ENCODE results near the gene DNAJB6. TPM values are rescaled to one million over a fixed set of nuclear protein-coding genes. Genes with fewer than 3 reads are reported as not detected.

Gene DNAJB6
- total RNA-seq, 2 experiments from 2014 or later: 56.4 to 65.9 TPM

DNA sequence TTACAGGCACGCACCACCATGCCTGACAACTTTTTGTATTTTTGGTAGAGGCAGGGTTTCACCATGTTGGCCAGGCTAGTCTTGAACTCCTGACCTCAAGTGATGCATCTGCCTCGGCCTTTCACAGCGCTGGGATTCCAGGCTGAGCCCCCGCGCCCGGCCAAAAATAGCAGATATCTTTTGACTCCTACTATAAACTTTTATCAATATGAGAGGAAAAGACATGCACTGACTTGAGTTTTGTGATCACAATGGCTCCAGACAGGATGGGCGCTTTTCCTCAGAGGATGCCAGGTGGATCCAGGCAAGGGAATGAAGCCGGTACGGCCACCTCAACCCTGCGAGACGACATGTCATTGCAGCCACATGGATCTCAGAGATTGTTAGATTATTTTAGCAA, 123.9 kb downstream of the DNAJB6 start:
- H3K36me3 ChIP-seq (ENCODE audit: insufficient read depth, low read length): no peaks in the 10 kb centered on the region
- no peak for TF ChIP-seq EZH2phosphoT487 (IDR thresholded peaks at IDR 0.05; ENCODE audit: borderline replicate concordance, low read depth, low read length)
- TF ChIP-seq, protein P1, sequence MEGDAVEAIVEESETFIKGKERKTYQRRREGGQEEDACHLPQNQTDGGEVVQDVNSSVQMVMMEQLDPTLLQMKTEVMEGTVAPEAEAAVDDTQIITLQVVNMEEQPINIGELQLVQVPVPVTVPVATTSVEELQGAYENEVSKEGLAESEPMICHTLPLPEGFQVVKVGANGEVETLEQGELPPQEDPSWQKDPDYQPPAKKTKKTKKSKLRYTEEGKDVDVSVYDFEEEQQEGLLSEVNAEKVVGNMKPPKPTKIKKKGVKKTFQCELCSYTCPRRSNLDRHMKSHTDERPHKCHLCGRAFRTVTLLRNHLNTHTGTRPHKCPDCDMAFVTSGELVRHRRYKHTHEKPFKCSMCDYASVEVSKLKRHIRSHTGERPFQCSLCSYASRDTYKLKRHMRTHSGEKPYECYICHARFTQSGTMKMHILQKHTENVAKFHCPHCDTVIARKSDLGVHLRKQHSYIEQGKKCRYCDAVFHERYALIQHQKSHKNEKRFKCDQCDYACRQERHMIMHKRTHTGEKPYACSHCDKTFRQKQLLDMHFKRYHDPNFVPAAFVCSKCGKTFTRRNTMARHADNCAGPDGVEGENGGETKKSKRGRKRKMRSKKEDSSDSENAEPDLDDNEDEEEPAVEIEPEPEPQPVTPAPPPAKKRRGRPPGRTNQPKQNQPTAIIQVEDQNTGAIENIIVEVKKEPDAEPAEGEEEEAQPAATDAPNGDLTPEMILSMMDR (conservative IDR thresholded peaks at IDR 0.05; ENCODE audit: low read length): no peak
- H3K4me1 ChIP-seq (ENCODE audit: insufficient read depth, low read length, poor library complexity, severe bottlenecking): no peaks in the 10 kb centered on the region
- intact Hi-C loops (cut with micrococcal nuclease; ENCODE audit: unreplicated experiment): no loop called here
- H3K4me3 ChIP-seq (ENCODE audit: low read depth, low read length, poor library complexity, severe bottlenecking): no peak overlapping the region
- H4K20me1 ChIP-seq (ENCODE audit: insufficient read depth, low read length): no peaks in the 10 kb centered on the region
- no peaks in the 10 kb centered on the region for H3K9me2 ChIP-seq (ENCODE audit: insufficient read depth, low read length)
- ChIA-PET POLR2A (no interaction called here), CTCF (ENCODE audit: unreplicated experiment) (no interaction called here)
- no peaks in the 10 kb centered on the region for H3K9me3 ChIP-seq (ENCODE audit: low read length)
- H3K27ac ChIP-seq (ENCODE audit: low read depth, low read length, poor library complexity, severe bottlenecking): no peak overlapping the region
- no TSS peak for BruUV-seq (replicated peaks)
- no peak overlapping the region for H2AFZ ChIP-seq (ENCODE audit: low read length)
- no peak for DNase-seq (ENCODE audit: low spot score)
- no peaks in the 10 kb centered on the region for H3K79me2 ChIP-seq (ENCODE audit: insufficient read depth, low read depth, low read length)
- no peak overlapping the region for H3K4me2 ChIP-seq (ENCODE audit: low read length)

DNA sequence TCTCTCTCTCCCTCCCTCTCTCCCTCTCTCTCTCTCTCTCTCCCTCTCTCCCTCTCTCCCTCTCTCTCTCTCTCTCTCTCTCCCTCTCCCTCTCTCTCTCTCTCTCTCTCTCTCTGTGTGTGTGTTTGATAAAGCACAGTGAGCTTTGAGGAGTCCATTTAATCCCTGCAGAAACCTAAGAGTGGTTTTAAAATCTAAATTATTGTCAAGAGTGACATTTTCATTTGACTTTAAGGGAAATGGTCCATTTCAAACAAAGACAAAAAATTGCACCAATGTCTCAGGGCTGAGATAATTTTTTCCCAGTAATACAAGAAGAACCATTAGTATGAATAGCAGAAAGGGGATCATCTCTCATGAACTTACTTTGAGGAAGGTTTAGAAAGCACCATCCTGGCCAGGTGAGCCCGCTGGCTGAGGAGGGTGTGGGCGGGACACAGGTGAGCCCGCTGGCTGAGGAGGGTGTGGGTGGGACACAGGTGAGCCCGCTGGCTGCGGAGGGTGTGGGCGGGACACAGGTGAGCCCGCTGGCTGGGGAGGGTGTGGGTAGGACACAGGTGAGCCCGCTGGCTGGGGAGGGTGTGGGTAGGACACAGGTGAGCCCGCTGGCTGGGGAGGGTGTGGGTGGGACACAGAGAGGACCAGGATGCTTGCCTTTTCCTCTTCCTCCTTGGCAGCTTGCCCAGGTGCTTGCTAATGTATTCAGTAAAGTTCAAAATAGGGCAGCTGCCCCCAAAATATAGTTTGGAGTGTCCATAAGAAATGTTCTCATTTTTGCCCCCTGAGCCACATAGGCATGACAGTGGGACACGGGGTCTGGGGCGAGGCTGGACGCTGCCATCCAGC, 125.0 kb downstream of the DNAJB6 start:
- DNase-seq (ENCODE audit: low spot score): no peak
- TF ChIP-seq, protein P1 (conservative IDR thresholded peaks at IDR 0.05; ENCODE audit: low read length): no peak
- TF ChIP-seq EZH2phosphoT487 (IDR thresholded peaks at IDR 0.05; ENCODE audit: borderline replicate concordance, low read depth, low read length): no peak

GRCh38 chr7:157462419-157462771, 125.6 kb downstream of the DNAJB6 start:
- Histone ChIP-seq H3K9me3 (ENCODE audit: low read length) (no peaks in the 10 kb centered on the region), H3K4me1 (ENCODE audit: insufficient read depth, low read length, poor library complexity, severe bottlenecking) (no peaks in the 10 kb centered on the region), H3K4me3 (ENCODE audit: low read depth, low read length, poor library complexity, severe bottlenecking) (no peak overlapping the region), H3K9me2 (ENCODE audit: insufficient read depth, low read length) (no peaks in the 10 kb centered on the region), H3K79me2 (ENCODE audit: insufficient read depth, low read depth, low read length) (no peaks in the 10 kb centered on the region), H3K27ac (ENCODE audit: low read depth, low read length, poor library complexity, severe bottlenecking) (no peak overlapping the region), H4K20me1 (ENCODE audit: insufficient read depth, low read length) (no peaks in the 10 kb centered on the region), H2AFZ (ENCODE audit: low read length) (no peak overlapping the region), H3K36me3 (ENCODE audit: insufficient read depth, low read length) (no peaks in the 10 kb centered on the region), H3K4me2 (ENCODE audit: low read length) (no peak overlapping the region)
- no peak for DNase-seq (ENCODE audit: low spot score)
- POLR2A ChIA-PET: no interaction called here
- TF ChIP-seq, protein P1 (conservative IDR thresholded peaks at IDR 0.05; ENCODE audit: low read length): no peak
- no peak for TF ChIP-seq EZH2phosphoT487 (IDR thresholded peaks at IDR 0.05; ENCODE audit: borderline replicate concordance, low read depth, low read length)
- intact Hi-C loops (cut with micrococcal nuclease; ENCODE audit: unreplicated experiment): no loop called here
- CTCF ChIA-PET (ENCODE audit: unreplicated experiment): no interaction called here
- BruUV-seq (replicated peaks): no TSS peak

More for the DNA sequence above, 125.0 kb downstream of the DNAJB6 start:
- POLR2A ChIA-PET: no interaction called here
- H3K9me2 ChIP-seq (ENCODE audit: insufficient read depth, low read length): no peaks in the 10 kb centered on the region
- no peaks in the 10 kb centered on the region for H3K9me3 ChIP-seq (ENCODE audit: low read length)
- no peaks in the 10 kb centered on the region for H3K36me3 ChIP-seq (ENCODE audit: insufficient read depth, low read length)
- H3K79me2 ChIP-seq (ENCODE audit: insufficient read depth, low read depth, low read length): no peaks in the 10 kb centered on the region
- no peaks in the 10 kb centered on the region for H3K4me1 ChIP-seq (ENCODE audit: insufficient read depth, low read length, poor library complexity, severe bottlenecking)
- H4K20me1 ChIP-seq (ENCODE audit: insufficient read depth, low read length): no peaks in the 10 kb centered on the region
- CTCF ChIA-PET (ENCODE audit: unreplicated experiment): no interaction called here
- no peak overlapping the region for H3K27ac ChIP-seq (ENCODE audit: low read depth, low read length, poor library complexity, severe bottlenecking)
- H2AFZ ChIP-seq (ENCODE audit: low read length): no peak overlapping the region
- intact Hi-C loops (cut with micrococcal nuclease; ENCODE audit: unreplicated experiment): no loop called here
- no peak overlapping the region for H3K4me3 ChIP-seq (ENCODE audit: low read depth, low read length, poor library complexity, severe bottlenecking)
- no TSS peak for BruUV-seq (replicated peaks)
- H3K4me2 ChIP-seq (ENCODE audit: low read length): no peak overlapping the region
